Muscle layer of duodenum (tissue), 2 donors: ENCODE measurements around the gene ENDOU.

Source experiments
- H3K27ac ChIP-seq: one replicate; pipeline ENCODE4 v1.7.0; 2013; ENCODE audit warnings: mild to moderate bottlenecking, low read length
- H3K27me3 ChIP-seq: one replicate; pipeline ENCODE4 v1.7.0; 2013; ENCODE audit warnings: low read depth, mild to moderate bottlenecking, control low read depth, low read length
- H3K36me3 ChIP-seq, 2 donors: one replicate each; pipeline ENCODE4 v1.7.0; 2013; ENCODE audit warnings: low read length in 2 of 2, control low read depth in 1 of 2, mild to moderate bottlenecking in 1 of 2; ENCODE audit not compliant: insufficient read depth in 2 of 2, control insufficient read depth in 1 of 2
- H3K4me1 ChIP-seq, 2 donors: one replicate each; pipeline ENCODE4 v1.7.0; 2013; ENCODE audit warnings: low read length in 2 of 2, mild to moderate bottlenecking in 2 of 2, control low read depth in 1 of 2, moderate library complexity in 1 of 2; ENCODE audit not compliant: insufficient read depth in 2 of 2, control insufficient read depth in 1 of 2
- H3K4me3 ChIP-seq, 2 donors: one replicate each; pipeline ENCODE4 v1.7.0; 2013; ENCODE audit warnings: low read length in 2 of 2, low read depth in 1 of 2, mild to moderate bottlenecking in 1 of 2
- H3K9me3 ChIP-seq, 2 donors: one replicate each; pipeline ENCODE4 v1.7.0; 2013; ENCODE audit warnings: low read length in 2 of 2, control low read depth in 1 of 2, mild to moderate bottlenecking in 1 of 2; ENCODE audit not compliant: control insufficient read depth in 1 of 2
- donor health status: healthy.

ENDOU gene

GRCh38 chr12:47739297-47739696 lies 14.0 kb upstream of the ENDOU start:
- H3K4me3 ChIP-seq = no peak overlapping the region
- no peaks in the 10 kb centered on the region for H3K9me3 ChIP-seq
- H3K36me3 ChIP-seq = no peaks in the 10 kb centered on the region
- H3K27me3 ChIP-seq = no peaks in the 10 kb centered on the region
- peaks cover 16 to 54% of the 10 kb centered on the region in 2 donors for H3K4me1 ChIP-seq
- H3K27ac ChIP-seq = no peak overlapping the region

- Histone ChIP-seq H3K4me3 (no peak overlapping the region), H3K27ac (no peak overlapping the region), H3K4me1 (peaks cover 16 to 54% of the 10 kb centered on the region in 2 donors), H3K9me3 (no peaks in the 10 kb centered on the region), H3K27me3 (no peaks in the 10 kb centered on the region), H3K36me3 (no peaks in the 10 kb centered on the region)
These were observed 12.8 kb upstream of the ENDOU start for GRCh38 chr12:47737936-47738594.

DNA sequence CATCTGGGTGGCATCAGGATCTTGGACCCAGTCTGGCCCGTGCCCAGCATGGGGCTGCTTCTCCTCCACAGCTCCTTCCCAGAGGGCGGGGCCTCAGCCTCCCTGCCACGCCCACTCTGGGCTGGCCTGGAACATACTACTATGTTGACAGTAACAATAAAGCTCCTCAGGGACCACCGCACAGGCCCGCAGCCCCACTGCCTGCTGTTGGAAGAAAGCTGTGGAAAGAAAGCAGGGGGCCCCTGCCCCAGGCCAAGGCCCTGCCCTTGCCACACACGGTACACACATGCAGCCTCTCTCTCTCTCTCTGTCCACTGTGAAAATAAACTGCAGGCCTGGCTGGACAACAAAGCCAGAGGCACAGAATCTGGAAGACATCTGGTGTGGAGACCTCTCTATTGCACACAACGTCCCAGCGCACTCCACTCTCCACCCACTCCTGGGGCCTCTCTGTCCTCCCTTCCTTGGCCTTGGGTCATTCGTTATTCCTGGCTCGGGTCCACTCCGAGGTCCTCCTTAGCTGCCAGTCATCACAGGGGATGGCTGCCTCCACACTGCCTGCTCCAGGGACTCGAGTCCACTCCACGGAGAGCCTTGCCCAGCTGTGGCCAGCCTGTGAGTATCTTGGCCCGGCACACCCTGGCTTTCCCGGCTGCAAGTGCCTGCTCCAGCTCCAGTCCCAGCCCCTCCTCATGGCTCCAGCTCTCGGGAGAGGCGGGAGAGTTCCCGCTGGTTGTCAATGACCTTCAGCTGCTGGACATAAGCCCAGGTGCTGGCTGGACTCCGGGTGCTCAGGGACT lies 11.8 kb upstream of the ENDOU start:
- Histone ChIP-seq H3K36me3 (no peaks in the 10 kb centered on the region), H3K27me3 (no peaks in the 10 kb centered on the region), H3K9me3 (no peaks in the 10 kb centered on the region), H3K4me3 (peak overlapping the region in 1 of 2 donors; percentile 2), H3K27ac (peak overlapping the region; percentile 36), H3K4me1 (peaks cover 16 to 54% of the 10 kb centered on the region in 2 donors)

DNA sequence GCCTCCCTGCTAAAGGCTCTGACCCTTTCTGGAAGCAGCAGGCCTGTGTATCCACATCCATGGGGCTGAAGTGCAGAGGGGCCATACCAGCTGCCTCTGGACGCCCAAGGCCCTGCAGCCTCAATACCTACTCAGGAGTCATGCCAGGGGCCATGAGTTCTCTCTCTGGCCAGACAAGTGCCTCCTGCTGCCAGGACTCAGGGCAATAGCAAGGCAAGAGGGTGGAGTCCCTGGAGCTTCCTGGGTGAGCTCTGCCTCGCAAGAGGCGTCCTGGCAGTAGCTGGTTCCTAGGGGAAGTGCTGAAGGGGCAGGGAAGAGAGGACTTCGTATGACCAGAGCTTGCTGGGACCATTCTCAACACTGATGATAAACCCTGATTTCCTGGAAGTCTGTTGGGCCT lies 10.9 kb upstream of the ENDOU start:
- peak overlapping the region; percentile 36 for H3K27ac ChIP-seq
- H3K36me3 ChIP-seq = no peaks in the 10 kb centered on the region
- H3K27me3 ChIP-seq = no peaks in the 10 kb centered on the region
- H3K4me1 ChIP-seq = peaks cover 16 to 46% of the 10 kb centered on the region in 2 donors
- no peaks in the 10 kb centered on the region for H3K9me3 ChIP-seq
- no peak overlapping the region for H3K4me3 ChIP-seq

- Histone ChIP-seq H3K4me3 (no peak overlapping the region), H3K36me3 (no peaks in the 10 kb centered on the region), H3K4me1 (peaks cover 16 to 41% of the 10 kb centered on the region in 2 donors), H3K9me3 (no peaks in the 10 kb centered on the region), H3K27me3 (no peaks in the 10 kb centered on the region), H3K27ac (peak overlapping the region; percentile 36)
These were observed 10.4 kb upstream of the ENDOU start for GRCh38 chr12:47735649-47736048.

- H3K27ac ChIP-seq = no peak overlapping the region
These were observed 9.6 kb upstream of the ENDOU start for GRCh38 chr12:47734725-47735480.

DNA sequence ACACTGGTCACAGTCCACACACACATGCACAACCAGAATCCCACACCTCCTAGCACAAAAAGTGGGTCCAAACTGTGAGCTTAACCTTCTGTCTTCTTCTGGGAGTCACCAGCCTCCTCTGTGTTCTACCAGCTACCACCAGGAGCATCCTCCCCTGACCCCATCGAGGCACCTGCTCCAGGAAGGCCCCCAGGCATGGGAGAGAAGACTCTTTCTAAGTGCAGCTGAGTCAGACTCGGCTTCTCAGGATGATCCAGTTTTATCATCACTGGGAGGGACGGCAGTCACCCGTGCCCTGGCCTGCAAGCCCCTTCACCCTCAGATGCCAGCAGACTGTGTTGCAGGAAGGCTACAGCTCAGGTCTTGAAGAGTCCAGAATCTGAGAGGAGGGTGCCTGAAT lies 7.9 kb upstream of the ENDOU start:
- H3K9me3 ChIP-seq = no peaks in the 10 kb centered on the region
- H3K4me1 ChIP-seq = peaks cover 16 to 32% of the 10 kb centered on the region in 2 donors
- H3K27me3 ChIP-seq = no peaks in the 10 kb centered on the region
- H3K27ac ChIP-seq = no peak overlapping the region
- H3K36me3 ChIP-seq = no peaks in the 10 kb centered on the region
- no peak overlapping the region for H3K4me3 ChIP-seq

More at GRCh38 chr12:47734725-47735480, 9.6 kb upstream of the ENDOU start:
- Histone ChIP-seq H3K4me1 (peaks cover 16 to 37% of the 10 kb centered on the region in 2 donors), H3K27me3 (no peaks in the 10 kb centered on the region), H3K36me3 (no peaks in the 10 kb centered on the region), H3K9me3 (no peaks in the 10 kb centered on the region), H3K4me3 (no peak overlapping the region)

GRCh38 chr12:47732504-47732903 lies 7.2 kb upstream of the ENDOU start:
- H3K9me3 ChIP-seq = no peaks in the 10 kb centered on the region
- H3K4me3 ChIP-seq = no peak overlapping the region
- no peaks in the 10 kb centered on the region for H3K36me3 ChIP-seq
- H3K4me1 ChIP-seq = peaks cover 13 to 25% of the 10 kb centered on the region in 2 donors
- no peak overlapping the region for H3K27ac ChIP-seq
- H3K27me3 ChIP-seq = no peaks in the 10 kb centered on the region

GRCh38 chr12:47731723-47732122 lies 6.4 kb upstream of the ENDOU start:
- Histone ChIP-seq H3K27ac (no peak overlapping the region), H3K9me3 (no peaks in the 10 kb centered on the region), H3K4me1 (peaks cover 10 to 18% of the 10 kb centered on the region in 2 donors), H3K27me3 (no peaks in the 10 kb centered on the region), H3K36me3 (no peaks in the 10 kb centered on the region), H3K4me3 (no peak overlapping the region)

GRCh38 chr12:47730341-47730744 lies 5.1 kb upstream of the ENDOU start:
- no peaks in the 10 kb centered on the region for H3K27me3 ChIP-seq
- H3K4me1 ChIP-seq = peaks cover 0 to 5% of the 10 kb centered on the region in 2 donors
- no peak overlapping the region for H3K27ac ChIP-seq
- H3K4me3 ChIP-seq = no peak overlapping the region
- no peaks in the 10 kb centered on the region for H3K9me3 ChIP-seq
- no peaks in the 10 kb centered on the region for H3K36me3 ChIP-seq

DNA sequence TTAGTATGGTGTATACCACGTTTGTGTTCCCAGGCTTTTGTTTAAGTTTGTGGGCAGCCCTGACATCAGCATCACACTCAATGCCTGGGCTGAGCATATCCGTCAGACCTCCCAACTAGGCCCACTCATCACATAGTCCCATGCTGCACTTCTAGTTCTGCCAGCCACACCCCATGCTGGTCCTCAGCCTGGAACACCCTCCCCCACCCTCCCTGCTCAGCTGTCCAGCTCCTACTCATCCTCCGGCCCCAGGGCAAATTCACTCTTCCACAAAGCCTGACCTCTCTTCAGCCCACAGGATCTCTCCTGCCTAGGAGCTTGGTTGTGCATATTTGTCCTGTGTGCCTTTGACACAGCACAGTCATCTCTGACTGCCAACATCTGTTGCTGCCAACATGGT lies 3.9 kb upstream of the ENDOU start:
- Histone ChIP-seq H3K27me3 (no peaks in the 10 kb centered on the region), H3K4me1 (no peaks in the 10 kb centered on the region)

More for the DNA sequence above, 3.9 kb upstream of the ENDOU start:
- H3K36me3 ChIP-seq = no peaks in the 10 kb centered on the region
- H3K4me3 ChIP-seq = no peak overlapping the region
- no peaks in the 10 kb centered on the region for H3K9me3 ChIP-seq
- no peak overlapping the region for H3K27ac ChIP-seq
